Measurements from ENCODE around the gene RFX7.

RFX7 gene

GRCh38 chr15:56045068-56045748 lies 198.5 kb downstream of the RFX7 start:
- DNase-seq (ENCODE audit: low read depth), result no peak

GRCh38 chr15:56042982-56043980 lies 200.4 kb downstream of the RFX7 start:
- no peak for DNase-seq (ENCODE audit: low read depth)

DNA sequence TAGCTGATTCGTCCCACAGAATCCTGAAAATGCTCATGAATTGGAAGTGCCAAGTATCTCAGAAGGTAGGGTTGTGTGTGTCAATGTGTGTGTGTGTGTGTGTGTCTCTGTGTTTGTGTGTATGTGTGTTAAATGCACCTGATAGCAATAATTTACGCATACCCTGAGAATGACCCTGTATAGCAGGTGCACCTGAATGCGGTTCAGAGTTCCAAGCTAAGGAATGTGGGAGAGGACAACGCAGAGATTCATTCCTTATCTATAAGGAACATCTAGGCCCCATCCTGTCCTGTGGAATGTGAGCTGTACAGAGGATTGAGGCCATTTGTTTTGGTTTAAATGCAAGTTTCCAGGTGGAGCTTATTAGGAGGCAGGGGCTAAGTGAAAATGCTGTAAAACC lies 201.2 kb downstream of the RFX7 start:
- no peak for DNase-seq (ENCODE audit: low read depth)

DNA sequence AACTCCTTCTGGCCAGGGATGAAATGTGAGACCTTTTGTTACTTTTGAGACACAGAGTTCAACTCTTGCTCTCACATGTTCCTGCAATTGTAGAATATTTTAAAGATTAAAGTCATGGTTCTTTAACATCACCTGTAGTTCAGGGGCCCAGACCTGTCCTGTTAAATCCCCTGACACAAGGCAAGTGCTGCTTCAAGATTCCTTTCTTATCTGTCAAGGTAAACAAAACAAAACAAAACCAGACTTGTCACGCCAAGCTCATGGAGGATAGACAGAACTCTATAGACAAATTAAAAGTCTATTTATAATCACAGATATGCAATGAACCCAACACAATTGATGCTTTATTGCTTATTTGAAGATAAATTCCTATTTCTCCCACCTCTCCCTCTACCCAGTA lies 201.6 kb downstream of the RFX7 start:
- no peak for DNase-seq (ENCODE audit: low read depth)

GRCh38 chr15:56040081-56041035 lies 203.3 kb downstream of the RFX7 start:
- DNase-seq (ENCODE audit: low read depth), result no peak

DNA sequence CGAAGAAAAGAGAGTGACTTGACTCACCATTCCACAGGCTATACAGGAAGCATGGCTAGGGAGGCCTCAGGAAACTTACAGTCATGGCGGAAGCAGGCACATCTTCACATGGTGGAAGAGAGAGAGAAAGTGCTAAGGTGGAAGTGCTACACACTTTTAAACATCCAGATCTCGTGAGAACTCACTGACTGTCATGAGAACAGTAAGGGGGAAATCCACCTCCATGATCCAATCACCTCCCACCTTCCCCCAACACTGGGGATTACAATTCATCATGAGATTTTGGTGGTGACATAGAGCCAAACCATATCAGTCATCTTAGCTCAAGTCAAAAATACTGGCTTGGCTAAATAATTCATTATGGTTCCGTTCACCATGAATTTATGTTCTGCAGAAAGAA lies 205.0 kb downstream of the RFX7 start:
- DNase-seq (ENCODE audit: low read depth), result no peak

DNA sequence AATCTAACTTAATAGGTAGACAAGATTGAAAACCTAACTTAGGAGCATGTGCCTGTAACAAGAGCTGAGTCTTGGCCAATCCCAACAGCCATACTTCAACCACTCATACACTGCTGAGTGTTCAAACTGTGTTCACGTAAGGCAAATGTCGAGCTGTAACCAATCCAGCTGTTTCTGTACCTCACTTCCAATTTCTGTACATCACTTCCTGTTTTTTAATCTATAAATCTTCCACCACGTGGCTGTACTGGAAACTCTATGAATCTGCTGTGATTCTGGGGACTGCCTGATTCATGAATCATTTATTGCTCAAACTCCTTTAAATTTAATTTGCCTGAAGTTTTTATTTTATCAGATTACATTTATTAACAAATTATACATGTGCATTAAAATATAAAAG lies 205.7 kb downstream of the RFX7 start:
- DNase-seq (ENCODE audit: low read depth), result no peak

Data from stimulated activated CD8-positive, alpha-beta memory T cell treated with anti-CD3 and anti-CD28 coated beads, Interleukin-12 subunit alpha, Interleukin-12 subunit beta, amount 100 ng/mL, for 4 hours (primary cell).